Measurements from ENCODE around the gene RTN4RL1. TPM values are rescaled to one million over a fixed set of nuclear protein-coding genes. Genes with fewer than 3 reads are reported as not detected.

The RTN4RL1 gene
- total RNA-seq, 2 donors from 2014 or later: 0.32 to 0.37 TPM

- peak overlapping the region; percentile 59 for H3K4me3 ChIP-seq
- H3K36me3 ChIP-seq: no peaks in the 10 kb centered on the region
- peak overlapping the region; percentile 40 to 76 for H3K9ac ChIP-seq (ENCODE audit: low read depth in 2 of 2, low read length in 2 of 2)
- intact Hi-C loops (cut with DNase I): loop anchor here (2.0 to 10.0 kb wide), 3 partner anchors 117 to 219 kb away; no protein-coding TSS in a partner anchor
- DNase-seq: no peak
- H3K27me3 ChIP-seq: peaks cover 51% of the 10 kb centered on the region
- peaks cover 16% of the 10 kb centered on the region for H3K4me1 ChIP-seq
- no peak for TF ChIP-seq CTCF (IDR thresholded peaks at IDR 0.05)
- peak overlapping the region; percentile 79 for H3K27ac ChIP-seq
- H3K9me3 ChIP-seq: no peaks in the 10 kb centered on the region
Observed at GRCh38 chr17:2055292-2056205, 30.4 kb upstream of the RTN4RL1 start.

- peak; percentile 71 for DNase-seq
- Histone ChIP-seq H3K27ac (peak within 1 kb of the TSS; percentile 79), H3K9ac (ENCODE audit: low read depth in 2 of 2, low read length in 2 of 2) (peak within 1 kb of the TSS; percentile 40 to 76), H3K9me3 (no peaks in the 10 kb centered on the region), H3K4me3 (peak within 1 kb of the TSS; percentile 59), H3K4me1 (peaks cover 16% of the 10 kb centered on the region), H3K27me3 (peaks cover 54% of the 10 kb centered on the region), H3K36me3 (no peaks in the 10 kb centered on the region)
- intact Hi-C loops (cut with DNase I): loop anchor here (2.0 to 10.0 kb wide), 3 partner anchors 118 to 220 kb away; no protein-coding TSS in a partner anchor
- TF ChIP-seq CTCF (IDR thresholded peaks at IDR 0.05): peak; percentile 97
Observed at GRCh38 chr17:2054512-2055291, 29.6 kb upstream of the RTN4RL1 start, which contains the start of gene HIC1. Gene HIC1, plus strand, starts transcription at chr17:2055103. Its CDS starts 1,588 bp downstream, at chr17:2056691.

GRCh38 chr17:2054262-2054511 is 29.1 kb upstream of the RTN4RL1 start:
- DNase-seq: no peak
- H3K4me1 ChIP-seq: peaks cover 18% of the 10 kb centered on the region
- no peaks in the 10 kb centered on the region for H3K9me3 ChIP-seq
- no peak for TF ChIP-seq CTCF (IDR thresholded peaks at IDR 0.05)
- peak overlapping the region; percentile 79 for H3K27ac ChIP-seq
- no peaks in the 10 kb centered on the region for H3K36me3 ChIP-seq
- H3K4me3 ChIP-seq: peak overlapping the region; percentile 59
- intact Hi-C loops (cut with DNase I): loop anchor here (2.0 to 10.0 kb wide), 2 partner anchors 189 to 221 kb away; no protein-coding TSS in a partner anchor
- peak overlapping the region; percentile 40 to 53 for H3K9ac ChIP-seq (ENCODE audit: low read depth in 2 of 2, low read length in 2 of 2)
- peaks cover 54% of the 10 kb centered on the region for H3K27me3 ChIP-seq

- H3K4me1 ChIP-seq: peaks cover 19% of the 10 kb centered on the region
- DNase-seq: peak; percentile 76
- H3K9me3 ChIP-seq: no peaks in the 10 kb centered on the region
- no peaks in the 10 kb centered on the region for H3K36me3 ChIP-seq
- H3K9ac ChIP-seq (ENCODE audit: low read depth in 2 of 2, low read length in 2 of 2): peak overlapping the region; percentile 40 to 53
- peak overlapping the region; percentile 59 for H3K4me3 ChIP-seq
- peak overlapping the region; percentile 79 for H3K27ac ChIP-seq
- H3K27me3 ChIP-seq: peaks cover 54% of the 10 kb centered on the region
- peak; percentile 61 for TF ChIP-seq CTCF (IDR thresholded peaks at IDR 0.05)
- intact Hi-C loops (cut with DNase I): loop anchor here (2.0 to 10.0 kb wide), 2 partner anchors 189 to 221 kb away; no protein-coding TSS in a partner anchor
Observed at GRCh38 chr17:2053380-2054261, 28.5 kb upstream of the RTN4RL1 start.

Measured in colonic mucosa (tissue), 4 donors.